Measurements from ENCODE around the gene OSBPL2. TPM values are rescaled to one million over a fixed set of nuclear protein-coding genes. Genes with fewer than 3 reads are reported as not detected.

The OSBPL2 gene
- total RNA-seq, 1 donor from 2014 or later: 49.8 TPM

DNA sequence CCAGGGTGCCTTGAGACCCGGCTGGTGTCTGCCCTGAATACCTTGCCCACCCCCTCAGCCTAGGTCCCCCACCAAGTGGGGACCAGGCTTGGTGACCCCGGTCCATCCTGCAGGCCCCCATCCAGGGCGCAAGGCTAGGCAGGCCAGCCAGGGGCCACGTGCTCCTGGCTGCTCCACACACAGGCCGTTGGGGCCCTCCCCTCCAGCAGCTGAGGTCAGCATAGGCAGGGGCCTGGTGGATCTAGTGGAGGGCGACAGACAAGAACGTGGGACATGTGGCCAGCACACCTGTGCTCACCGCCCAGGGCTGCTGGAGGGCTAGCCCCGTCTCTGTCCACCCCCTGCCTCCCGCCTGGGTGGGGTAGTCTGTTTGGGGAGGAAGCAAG, 10.7 kb upstream of the OSBPL2 start:
- DNase-seq (ENCODE audit: low read depth) (no peak), FAIRE-seq (no peak)
- Histone ChIP-seq H3K4me3 (ENCODE audit: low read depth, low read length) (no peak overlapping the region), H3K27me3 (ENCODE audit: control insufficient read depth, insufficient read depth, low read length) (peaks cover 5% of the 10 kb centered on the region), H3K36me3 (ENCODE audit: control insufficient read depth, insufficient read depth, low read length) (no peaks in the 10 kb centered on the region)
- TF ChIP-seq, protein P1, sequence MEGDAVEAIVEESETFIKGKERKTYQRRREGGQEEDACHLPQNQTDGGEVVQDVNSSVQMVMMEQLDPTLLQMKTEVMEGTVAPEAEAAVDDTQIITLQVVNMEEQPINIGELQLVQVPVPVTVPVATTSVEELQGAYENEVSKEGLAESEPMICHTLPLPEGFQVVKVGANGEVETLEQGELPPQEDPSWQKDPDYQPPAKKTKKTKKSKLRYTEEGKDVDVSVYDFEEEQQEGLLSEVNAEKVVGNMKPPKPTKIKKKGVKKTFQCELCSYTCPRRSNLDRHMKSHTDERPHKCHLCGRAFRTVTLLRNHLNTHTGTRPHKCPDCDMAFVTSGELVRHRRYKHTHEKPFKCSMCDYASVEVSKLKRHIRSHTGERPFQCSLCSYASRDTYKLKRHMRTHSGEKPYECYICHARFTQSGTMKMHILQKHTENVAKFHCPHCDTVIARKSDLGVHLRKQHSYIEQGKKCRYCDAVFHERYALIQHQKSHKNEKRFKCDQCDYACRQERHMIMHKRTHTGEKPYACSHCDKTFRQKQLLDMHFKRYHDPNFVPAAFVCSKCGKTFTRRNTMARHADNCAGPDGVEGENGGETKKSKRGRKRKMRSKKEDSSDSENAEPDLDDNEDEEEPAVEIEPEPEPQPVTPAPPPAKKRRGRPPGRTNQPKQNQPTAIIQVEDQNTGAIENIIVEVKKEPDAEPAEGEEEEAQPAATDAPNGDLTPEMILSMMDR (IDR thresholded peaks at IDR 0.05; ENCODE audit: insufficient read depth, low read length, severe bottlenecking): no peak

DNA sequence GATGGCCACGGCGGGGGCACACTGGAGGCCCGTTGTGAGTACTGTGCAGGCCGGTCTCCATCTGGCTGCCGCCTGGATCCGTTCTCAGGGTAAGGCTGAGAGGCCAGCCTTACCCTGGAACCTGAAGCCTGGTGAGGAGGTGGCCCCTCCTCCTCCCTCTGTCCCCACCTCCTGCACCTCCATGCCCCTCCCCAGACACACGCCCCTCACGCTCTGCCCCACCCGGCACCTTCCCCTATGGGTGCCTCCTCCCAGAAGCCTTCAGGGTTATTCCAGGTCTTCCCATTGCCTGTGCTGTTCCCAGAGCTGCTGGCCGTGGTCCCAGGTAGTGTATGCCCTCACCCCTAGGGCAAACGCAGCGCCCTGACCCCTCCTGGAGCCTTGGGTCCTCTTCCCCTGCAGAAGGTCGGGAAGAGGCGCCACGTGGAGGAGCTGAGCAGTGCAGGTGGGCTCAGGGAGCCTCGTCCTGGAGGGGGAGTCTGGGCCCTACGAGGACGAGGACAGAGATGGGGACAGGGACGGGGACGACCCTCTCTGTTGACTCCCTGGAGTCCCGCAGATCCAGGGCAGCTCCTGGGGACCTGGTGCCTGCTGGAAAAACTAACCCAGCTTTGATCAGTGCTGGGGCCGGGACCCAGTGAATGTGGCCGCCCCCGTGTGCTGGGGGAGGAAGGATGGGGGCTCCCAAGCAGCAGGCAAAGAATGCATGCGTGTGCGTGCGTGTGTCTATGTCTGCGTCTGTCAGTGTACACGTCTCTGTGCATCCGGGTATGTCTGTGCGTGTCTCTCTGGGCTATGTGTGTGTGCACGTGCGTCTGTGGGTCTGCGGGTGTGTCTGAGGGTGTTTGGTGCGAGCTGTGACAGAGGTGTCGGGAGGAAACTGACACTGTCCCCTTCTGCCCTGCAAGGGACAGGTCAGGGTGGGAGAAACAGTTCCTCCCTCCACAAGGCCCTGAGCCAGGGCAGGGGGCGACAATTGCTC, 10.1 kb upstream of the OSBPL2 start:
- Histone ChIP-seq H3K36me3 (ENCODE audit: control insufficient read depth, insufficient read depth, low read length) (no peaks in the 10 kb centered on the region), H3K27me3 (ENCODE audit: control insufficient read depth, insufficient read depth, low read length) (peaks cover 2% of the 10 kb centered on the region), H3K4me3 (ENCODE audit: low read depth, low read length) (no peak overlapping the region)
- no peak for FAIRE-seq
- DNase-seq (ENCODE audit: low read depth): no peak
- TF ChIP-seq, protein P1 (IDR thresholded peaks at IDR 0.05; ENCODE audit: insufficient read depth, low read length, severe bottlenecking): no peak

- no peaks in the 10 kb centered on the region for H3K36me3 ChIP-seq (ENCODE audit: control insufficient read depth, insufficient read depth, low read length)
- TF ChIP-seq, protein P1 (IDR thresholded peaks at IDR 0.05; ENCODE audit: insufficient read depth, low read length, severe bottlenecking): no peak
- FAIRE-seq (no peak), DNase-seq (ENCODE audit: low read depth) (no peak)
- no peak overlapping the region for H3K4me3 ChIP-seq (ENCODE audit: low read depth, low read length)
- peaks cover 2% of the 10 kb centered on the region for H3K27me3 ChIP-seq (ENCODE audit: control insufficient read depth, insufficient read depth, low read length)
Observed at GRCh38 chr20:62228982-62229545, 9.3 kb upstream of the OSBPL2 start.

GRCh38 chr20:62229667-62230066, 8.7 kb upstream of the OSBPL2 start:
- peak; percentile 28 for FAIRE-seq

GRCh38 chr20:62230276-62230675, 8.0 kb upstream of the OSBPL2 start:
- FAIRE-seq (no peak), DNase-seq (ENCODE audit: low read depth) (no peak)
- TF ChIP-seq, protein P1 (IDR thresholded peaks at IDR 0.05; ENCODE audit: insufficient read depth, low read length, severe bottlenecking): no peak
- H3K27me3 ChIP-seq (ENCODE audit: control insufficient read depth, insufficient read depth, low read length): peaks cover 2% of the 10 kb centered on the region
- H3K4me3 ChIP-seq (ENCODE audit: low read depth, low read length): no peak overlapping the region
- no peaks in the 10 kb centered on the region for H3K36me3 ChIP-seq (ENCODE audit: control insufficient read depth, insufficient read depth, low read length)

More at GRCh38 chr20:62229667-62230066, 8.7 kb upstream of the OSBPL2 start:
- no peak for DNase-seq (ENCODE audit: low read depth)
- H3K27me3 ChIP-seq (ENCODE audit: control insufficient read depth, insufficient read depth, low read length): peaks cover 2% of the 10 kb centered on the region
- H3K4me3 ChIP-seq (ENCODE audit: low read depth, low read length): no peak overlapping the region
- TF ChIP-seq, protein P1 (IDR thresholded peaks at IDR 0.05; ENCODE audit: insufficient read depth, low read length, severe bottlenecking): no peak
- no peaks in the 10 kb centered on the region for H3K36me3 ChIP-seq (ENCODE audit: control insufficient read depth, insufficient read depth, low read length)

All from bronchial epithelial cell (primary cell).